ENCODE data around the gene CETP.

CETP gene

DNA sequence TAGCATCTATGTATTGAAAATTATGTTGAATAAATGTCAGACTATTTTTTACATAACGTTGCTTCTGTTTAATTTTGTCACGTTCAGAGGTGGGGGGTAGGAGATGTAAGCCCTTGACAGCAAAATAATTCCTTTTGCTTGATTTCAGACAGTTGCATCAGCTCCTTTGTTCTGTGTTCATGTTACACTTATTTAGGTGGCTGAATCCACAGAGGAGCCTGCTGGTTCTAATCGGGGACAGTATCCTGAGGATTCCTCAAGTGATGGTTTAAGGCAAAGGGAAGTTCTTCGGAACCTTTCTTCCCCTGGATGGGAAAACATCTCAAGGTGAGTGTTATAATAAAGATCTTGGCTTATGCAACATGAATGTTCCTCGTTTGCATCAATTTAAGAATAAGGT lies 25.3 kb upstream of the CETP start:
- no peak overlapping the region for H3K4me3 ChIP-seq (ENCODE audit: low read depth, low read length)
- TF ChIP-seq CTCF (IDR thresholded peaks at IDR 0.05; ENCODE audit: low read depth, low read length) = no peak

- TF ChIP-seq CTCF (IDR thresholded peaks at IDR 0.05; ENCODE audit: low read depth, low read length) = no peak
- no peak overlapping the region for H3K4me3 ChIP-seq (ENCODE audit: low read depth, low read length)
These were observed 24.8 kb upstream of the CETP start for GRCh38 chr16:56936950-56937349.

DNA sequence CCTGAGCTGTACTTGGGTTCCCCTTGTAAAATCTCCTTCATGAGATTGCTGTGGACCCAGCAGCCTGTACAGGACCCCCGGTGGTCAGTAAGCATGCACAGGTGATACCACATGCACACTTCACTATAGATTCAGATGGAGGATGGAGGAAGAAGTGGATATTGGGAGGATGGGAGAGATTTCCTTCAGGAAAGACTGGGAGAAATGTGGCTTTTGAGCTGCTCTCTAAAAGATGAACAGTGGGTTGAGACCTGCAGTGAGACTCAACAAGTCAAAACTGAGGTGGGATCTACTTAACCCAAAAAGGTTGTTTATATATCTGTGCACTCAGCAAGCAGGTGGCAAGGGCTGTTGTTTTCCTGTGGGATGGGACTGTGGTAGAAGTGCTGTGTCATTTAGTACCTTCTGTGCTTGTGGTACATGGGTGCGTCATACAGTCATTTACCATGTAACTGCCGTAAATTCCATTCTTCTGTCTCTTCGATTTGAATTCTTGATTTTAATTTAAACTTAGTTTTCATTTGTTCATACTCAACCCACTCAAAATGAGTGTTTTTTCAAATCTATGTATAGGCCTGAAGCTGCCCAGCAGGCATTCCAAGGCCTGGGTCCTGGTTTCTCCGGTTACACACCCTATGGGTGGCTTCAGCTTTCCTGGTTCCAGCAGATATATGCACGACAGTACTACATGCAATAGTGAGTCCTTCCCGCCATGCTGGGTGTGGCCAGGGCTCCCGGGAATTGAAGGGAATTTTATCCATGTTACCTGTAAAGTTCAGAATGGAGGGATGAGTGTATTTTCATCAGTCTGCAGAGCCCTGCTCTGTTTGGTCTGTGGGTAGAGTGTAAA lies 22.9 kb upstream of the CETP start:
- no peak for TF ChIP-seq CTCF (IDR thresholded peaks at IDR 0.05; ENCODE audit: low read depth, low read length)
- H3K4me3 ChIP-seq (ENCODE audit: low read depth, low read length) = no peak overlapping the region

DNA sequence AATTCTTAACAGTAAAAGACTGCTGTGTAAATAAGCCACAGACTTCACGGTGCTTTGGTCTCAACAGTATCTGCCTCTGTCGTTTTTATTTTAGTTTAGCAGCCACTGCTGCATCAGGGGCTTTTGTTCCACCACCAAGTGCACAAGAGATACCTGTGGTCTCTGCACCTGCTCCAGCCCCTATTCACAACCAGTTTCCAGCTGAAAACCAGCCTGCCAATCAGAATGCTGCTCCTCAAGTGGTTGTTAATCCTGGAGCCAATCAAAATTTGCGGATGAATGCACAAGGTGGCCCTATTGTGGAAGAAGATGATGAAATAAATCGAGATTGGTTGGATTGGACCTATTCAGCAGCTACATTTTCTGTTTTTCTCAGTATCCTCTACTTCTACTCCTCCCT lies 21.9 kb upstream of the CETP start:
- H3K4me3 ChIP-seq (ENCODE audit: low read depth, low read length) = no peak overlapping the region
- TF ChIP-seq CTCF (IDR thresholded peaks at IDR 0.05; ENCODE audit: low read depth, low read length) = no peak

GRCh38 chr16:56941092-56941491 lies 20.7 kb upstream of the CETP start:
- no peak overlapping the region for H3K4me3 ChIP-seq (ENCODE audit: low read depth, low read length)
- no peak for TF ChIP-seq CTCF (IDR thresholded peaks at IDR 0.05; ENCODE audit: low read depth, low read length)

DNA sequence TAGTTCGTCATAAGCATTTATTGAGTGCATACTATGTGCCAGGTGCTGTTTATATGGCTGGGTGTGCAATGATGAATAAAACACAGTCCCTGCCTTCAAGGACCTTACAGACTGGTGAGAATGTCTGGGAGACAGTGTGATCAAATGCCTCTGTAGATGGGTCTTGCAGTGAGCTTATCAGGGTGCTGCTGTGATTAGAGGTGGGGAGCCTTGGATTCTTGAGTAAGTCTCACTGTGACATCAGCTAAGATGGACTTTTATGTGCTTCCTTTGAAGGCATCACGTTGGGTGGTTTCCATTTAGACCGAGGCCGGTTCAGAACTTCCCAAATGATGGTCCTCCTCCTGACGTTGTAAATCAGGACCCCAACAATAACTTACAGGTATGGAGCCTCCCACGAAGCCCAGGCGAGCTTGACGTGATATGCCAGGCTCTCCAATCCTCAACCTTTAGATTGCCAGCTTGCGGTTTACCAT lies 19.9 kb upstream of the CETP start:
- H3K4me3 ChIP-seq (ENCODE audit: low read depth, low read length) = no peak overlapping the region
- no peak for TF ChIP-seq CTCF (IDR thresholded peaks at IDR 0.05; ENCODE audit: low read depth, low read length)

DNA sequence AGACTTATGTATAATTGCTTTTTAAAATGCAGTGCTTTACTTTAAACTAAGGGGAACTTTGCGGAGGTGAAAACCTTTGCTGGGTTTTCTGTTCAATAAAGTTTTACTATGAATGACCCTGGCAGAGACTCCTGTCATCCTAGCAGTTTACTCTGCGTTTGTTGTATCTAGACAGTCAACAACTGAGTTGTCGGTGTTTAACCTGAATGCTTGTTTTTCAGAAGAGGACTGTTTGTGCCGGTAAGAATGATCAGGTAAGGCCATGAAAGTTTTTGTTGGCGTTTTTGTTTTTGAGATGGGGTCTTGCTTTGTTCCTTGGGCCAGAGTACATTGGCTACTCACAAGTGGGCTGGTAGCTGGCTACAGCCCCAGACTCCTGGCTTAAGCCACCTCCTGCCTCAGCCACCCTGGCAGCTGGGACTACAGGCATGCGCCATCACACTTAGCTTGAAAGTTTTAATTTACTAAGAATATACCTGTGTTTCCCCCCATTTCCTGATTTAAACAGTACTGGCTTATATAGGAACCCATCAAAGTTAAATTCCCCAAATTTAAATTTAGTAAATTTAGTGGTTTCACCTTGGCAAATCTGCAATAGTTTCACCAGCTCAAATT lies 17.9 kb upstream of the CETP start:
- H3K4me3 ChIP-seq (ENCODE audit: low read depth, low read length) = no peak overlapping the region
- TF ChIP-seq CTCF (IDR thresholded peaks at IDR 0.05; ENCODE audit: low read depth, low read length) = no peak
